ENCODE measurements around the gene TMSB10. TPM values are rescaled to one million over a fixed set of nuclear protein-coding genes. Genes with fewer than 3 reads are reported as not detected.

TMSB10 gene
- total RNA-seq, 1 donor: 3,849 TPM

DNA sequence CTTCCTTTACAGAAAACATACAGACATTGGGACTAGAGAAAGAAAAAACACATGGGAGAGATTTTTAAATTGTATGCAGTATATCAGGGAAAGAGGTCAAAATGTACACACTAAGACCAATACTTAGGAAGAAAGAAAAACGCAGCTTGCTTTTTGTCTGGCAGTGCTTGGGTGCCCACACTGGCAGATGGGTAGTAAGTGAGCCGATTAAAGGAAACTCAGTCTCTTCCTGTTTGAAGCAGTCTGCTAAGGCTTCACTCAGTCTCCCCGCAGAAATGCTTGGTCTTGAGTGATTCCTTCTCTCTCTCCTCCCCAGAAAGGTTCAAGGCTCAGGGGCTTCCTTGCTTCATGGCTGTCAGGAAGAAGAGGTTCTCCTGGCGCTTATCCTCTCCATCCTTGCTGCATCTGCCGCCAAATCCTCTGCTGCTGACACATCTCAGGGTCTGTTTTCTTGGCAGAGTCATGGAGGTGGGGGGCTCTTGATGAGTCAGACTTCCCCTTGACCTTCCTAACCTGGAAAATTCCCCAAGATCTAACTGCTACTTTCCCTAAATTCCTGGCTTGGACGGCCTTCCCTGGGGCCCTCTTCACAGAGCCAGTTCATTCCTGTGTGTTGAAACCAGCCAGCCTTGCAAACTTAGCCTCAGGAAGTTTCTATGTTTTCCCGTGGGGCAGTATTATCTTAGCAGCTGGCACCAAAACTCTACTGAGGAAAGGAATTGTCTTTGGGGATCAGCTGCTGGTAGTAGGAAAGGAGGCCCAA, 10.5 kb upstream of the TMSB10 start:
- DNase-seq (ENCODE audit: low read depth): peak; percentile 92
- H3K4me3 ChIP-seq (ENCODE audit: low read depth, low read length): no peak overlapping the region
- TF ChIP-seq, protein P1, sequence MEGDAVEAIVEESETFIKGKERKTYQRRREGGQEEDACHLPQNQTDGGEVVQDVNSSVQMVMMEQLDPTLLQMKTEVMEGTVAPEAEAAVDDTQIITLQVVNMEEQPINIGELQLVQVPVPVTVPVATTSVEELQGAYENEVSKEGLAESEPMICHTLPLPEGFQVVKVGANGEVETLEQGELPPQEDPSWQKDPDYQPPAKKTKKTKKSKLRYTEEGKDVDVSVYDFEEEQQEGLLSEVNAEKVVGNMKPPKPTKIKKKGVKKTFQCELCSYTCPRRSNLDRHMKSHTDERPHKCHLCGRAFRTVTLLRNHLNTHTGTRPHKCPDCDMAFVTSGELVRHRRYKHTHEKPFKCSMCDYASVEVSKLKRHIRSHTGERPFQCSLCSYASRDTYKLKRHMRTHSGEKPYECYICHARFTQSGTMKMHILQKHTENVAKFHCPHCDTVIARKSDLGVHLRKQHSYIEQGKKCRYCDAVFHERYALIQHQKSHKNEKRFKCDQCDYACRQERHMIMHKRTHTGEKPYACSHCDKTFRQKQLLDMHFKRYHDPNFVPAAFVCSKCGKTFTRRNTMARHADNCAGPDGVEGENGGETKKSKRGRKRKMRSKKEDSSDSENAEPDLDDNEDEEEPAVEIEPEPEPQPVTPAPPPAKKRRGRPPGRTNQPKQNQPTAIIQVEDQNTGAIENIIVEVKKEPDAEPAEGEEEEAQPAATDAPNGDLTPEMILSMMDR (IDR thresholded peaks at IDR 0.05; ENCODE audit: insufficient read depth, low read length): no peak

DNA sequence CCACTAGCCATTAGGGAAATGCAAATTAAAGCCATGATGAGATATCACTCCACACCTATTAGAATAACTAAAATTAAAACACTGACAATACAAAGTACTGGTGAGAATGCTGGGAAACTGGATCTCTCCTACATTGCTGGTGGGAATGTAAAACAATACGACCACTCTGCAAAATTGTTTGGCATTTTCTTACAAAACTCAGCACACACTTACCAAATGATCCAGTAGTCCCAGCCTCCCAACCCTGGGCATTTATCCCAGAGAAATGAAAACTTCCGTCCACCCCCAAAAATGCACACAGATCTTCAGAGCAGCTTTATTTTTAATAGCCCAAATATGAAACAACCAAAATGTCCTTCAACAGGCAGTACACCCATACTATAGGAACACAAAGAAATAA, 8.9 kb upstream of the TMSB10 start:
- peak; percentile 22 for DNase-seq (ENCODE audit: low read depth)
- TF ChIP-seq, protein P1 (IDR thresholded peaks at IDR 0.05; ENCODE audit: insufficient read depth, low read length): no peak
- no peak overlapping the region for H3K4me3 ChIP-seq (ENCODE audit: low read depth, low read length)

DNA sequence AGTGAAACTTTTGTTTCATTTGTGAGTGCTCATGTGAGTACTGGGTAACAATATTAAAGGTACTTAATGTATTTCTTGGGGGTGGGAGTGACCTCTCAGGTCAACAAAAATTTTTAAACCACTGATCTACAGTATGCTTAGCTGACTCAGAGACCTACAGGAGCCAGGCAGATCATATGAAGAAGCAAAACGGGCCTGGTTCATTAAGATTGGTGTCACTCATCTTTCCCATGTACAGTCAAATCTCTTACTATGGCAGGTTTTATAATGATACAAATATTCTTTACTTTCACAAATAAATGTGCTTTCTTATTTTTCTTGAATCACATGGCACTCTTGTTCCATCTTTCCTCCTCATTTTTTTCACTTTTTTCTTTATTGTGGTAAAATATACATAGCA, 7.7 kb upstream of the TMSB10 start:
- no peak overlapping the region for H3K4me3 ChIP-seq (ENCODE audit: low read depth, low read length)
- TF ChIP-seq, protein P1 (IDR thresholded peaks at IDR 0.05; ENCODE audit: insufficient read depth, low read length): no peak
- DNase-seq (ENCODE audit: low read depth): no peak

DNA sequence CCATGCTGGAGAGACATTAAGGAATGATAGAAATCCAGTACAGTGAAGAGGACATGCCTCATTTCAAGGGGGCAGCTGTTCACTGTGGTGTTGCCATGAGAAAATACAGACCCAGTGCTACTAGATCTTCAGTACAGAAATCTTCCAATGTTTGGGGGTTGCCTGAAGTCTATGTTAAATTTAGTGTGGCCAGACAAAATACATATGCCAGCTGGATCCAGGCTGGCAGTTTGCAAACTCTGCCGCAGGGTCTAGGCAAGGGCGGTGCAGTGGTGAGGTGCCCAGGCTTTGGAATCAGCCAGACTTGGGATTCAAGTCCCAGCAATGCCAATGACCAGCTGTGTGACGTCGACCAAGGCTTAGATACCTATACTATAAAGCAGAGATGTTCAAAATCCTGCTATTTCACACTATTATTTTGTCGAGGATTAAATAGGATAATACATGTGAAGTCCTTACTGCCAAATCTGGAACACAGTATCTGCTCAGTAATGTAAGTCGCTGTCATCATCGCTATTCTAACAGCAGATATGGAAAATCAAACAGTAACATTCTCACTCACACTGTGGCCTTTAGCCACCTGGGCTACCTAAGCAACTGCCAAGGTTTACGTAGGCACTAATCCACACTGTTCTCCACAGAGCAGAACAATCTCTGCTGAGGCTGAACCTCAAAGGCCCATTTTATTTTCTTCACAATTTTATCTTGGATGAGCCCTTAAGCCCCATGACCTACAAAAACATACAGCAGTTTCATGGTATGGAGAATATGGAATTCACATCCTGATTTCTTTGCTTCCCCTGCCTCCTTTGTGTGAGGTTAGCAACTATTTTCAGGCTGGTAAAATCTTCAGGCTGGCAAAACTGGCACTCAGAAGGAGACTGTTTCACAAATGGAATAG, 5.9 kb upstream of the TMSB10 start:
- DNase-seq (ENCODE audit: low read depth): no peak
- TF ChIP-seq, protein P1 (IDR thresholded peaks at IDR 0.05; ENCODE audit: insufficient read depth, low read length): no peak

DNA sequence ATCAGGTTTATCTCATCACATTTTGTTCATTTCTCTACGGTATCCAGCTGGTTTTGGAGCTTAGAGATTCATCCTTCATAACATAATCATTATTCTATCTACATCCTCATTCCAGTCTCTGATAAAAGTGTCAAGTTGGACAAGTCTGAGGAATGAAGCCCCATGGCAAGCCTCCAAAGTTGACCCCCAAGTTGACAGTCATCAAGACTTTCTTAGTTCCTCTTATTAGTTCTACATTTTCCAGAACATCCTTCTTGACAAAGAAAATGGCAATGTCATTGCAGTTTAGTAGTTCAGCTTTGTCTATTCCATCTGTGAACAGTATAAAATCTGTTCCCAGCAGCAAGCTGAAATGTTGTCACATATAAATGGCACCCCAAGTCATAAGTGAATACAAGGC, 4.5 kb upstream of the TMSB10 start:
- DNase-seq (ENCODE audit: low read depth): peak; percentile 40
- TF ChIP-seq, protein P1 (IDR thresholded peaks at IDR 0.05; ENCODE audit: insufficient read depth, low read length): no peak
- no peak overlapping the region for H3K4me3 ChIP-seq (ENCODE audit: low read depth, low read length)

More for the DNA sequence above, 5.9 kb upstream of the TMSB10 start:
- no peak overlapping the region for H3K4me3 ChIP-seq (ENCODE audit: low read depth, low read length)

DNA sequence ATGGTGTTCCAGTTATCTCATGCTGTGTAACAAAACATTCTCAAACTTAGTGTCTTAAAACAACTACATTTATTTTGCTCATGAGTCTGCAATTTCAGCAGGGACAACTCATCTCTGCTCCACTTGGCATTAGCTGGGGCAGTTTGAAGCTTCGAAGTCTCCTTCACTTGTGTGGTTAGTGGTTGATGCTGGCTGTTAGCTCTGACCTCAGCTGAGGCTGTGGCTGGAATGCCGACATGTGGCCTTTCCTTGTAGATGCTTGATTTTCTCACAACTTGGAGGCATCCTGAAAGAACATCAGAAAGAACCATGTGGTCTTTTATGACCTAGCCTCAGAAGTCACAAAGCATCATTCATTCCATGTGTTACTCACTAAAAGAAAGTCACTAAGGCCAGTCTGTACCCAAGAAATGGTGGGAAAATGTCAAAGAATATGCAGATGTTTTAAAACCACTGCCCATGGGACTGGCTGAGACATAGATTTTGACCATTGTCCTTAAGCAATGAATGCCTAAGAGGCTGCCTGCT, 3.8 kb upstream of the TMSB10 start:
- no peak overlapping the region for H3K4me3 ChIP-seq (ENCODE audit: low read depth, low read length)
- TF ChIP-seq, protein P1 (IDR thresholded peaks at IDR 0.05; ENCODE audit: insufficient read depth, low read length): no peak
- peak; percentile 51 for DNase-seq (ENCODE audit: low read depth)

Data from fibroblast of the aortic adventitia (primary cell).